ENCODE results near the gene ALDOC.

- no peak for TF ChIP-seq CTCF (conservative IDR thresholded peaks at IDR 0.05; ENCODE audit: low read length)
- no peak for TF ChIP-seq EZH2phosphoT487 (IDR thresholded peaks at IDR 0.05; ENCODE audit: borderline replicate concordance, low read depth, low read length)
These were observed 21.1 kb upstream of the ALDOC start for GRCh38 chr17:28597606-28598383.

Measured in OCI-LY7 (cell line).